Activated T-helper 2 cell treated with anti-CD3 and anti-CD28 coated beads, Interferon-gamma antibody, Interleukin-2, Interleukin-4, amounts not matched to agents 10 μg/mL and 5 μg/mL and 100 μg/mL, durations not matched to agents 14 hours and 24 hours and 36 hours (primary cell): ENCODE measurements around the gene DNTTIP2. TPM values are rescaled to one million over a fixed set of nuclear protein-coding genes. Genes with fewer than 3 reads are reported as not detected.
"Not testable (repeated sequence)": the region's sequence is repeated elsewhere in the genome, so short reads cannot be mapped to it uniquely, and the experiment has no call there.

Experiments used
- DNase-seq: peaks from one replicate; pipeline ENCODE4 v3.0.0; 2021; ENCODE audit warnings: low spot score
- H3K27ac Mint-ChIP-seq: one replicate; pipeline ENCODE4 v1.8.0; 2021; ENCODE audit warnings: mixed read lengths
- H3K27me3 Mint-ChIP-seq: one replicate; pipeline ENCODE4 v1.8.0; 2021; ENCODE audit warnings: low read depth, mixed read lengths
- H3K36me3 Mint-ChIP-seq: one replicate; pipeline ENCODE4 v1.8.0; 2021; ENCODE audit warnings: low read depth, mixed read lengths
- H3K4me1 Mint-ChIP-seq: one replicate; pipeline ENCODE4 v1.8.0; 2021; ENCODE audit warnings: low read depth, mixed read lengths
- H3K4me3 Mint-ChIP-seq: one replicate; pipeline ENCODE4 v1.8.0; 2021; ENCODE audit warnings: low read depth, mild to moderate bottlenecking, moderate library complexity, mixed read lengths
- H3K9me3 Mint-ChIP-seq: one replicate; pipeline ENCODE4 v1.8.0; 2021; ENCODE audit warnings: mixed read lengths
- intact Hi-C: fragments of 100-400 bp; cut with micrococcal nuclease; formaldehyde crosslinking; loops from one replicate; pipeline ENCODE4 v1.15.1; 2023
- total RNA-seq: library from RNA; stranded (reverse); gene quantifications from 2 replicates; pipeline ENCODE4 v1.2.3, GENCODE V29; 2022

The DNTTIP2 gene
- total RNA-seq, 1 donor from 2014 or later: 85.5 TPM

- Mint-ChIP-seq H3K27ac (peak overlapping the region; percentile 83), H3K27me3 (no peaks in the 10 kb centered on the region)
Observed at GRCh38 chr1:93846206-93846991, 32.6 kb downstream of the DNTTIP2 start.

GRCh38 chr1:93845538-93846205, 33.3 kb downstream of the DNTTIP2 start:
- Mint-ChIP-seq H3K36me3 (no peaks in the 10 kb centered on the region), H3K4me1 (peaks cover 23% of the 10 kb centered on the region), H3K27me3 (no peaks in the 10 kb centered on the region), H3K27ac (peak overlapping the region; percentile 83), H3K4me3 (peak overlapping the region; percentile 83), H3K9me3 (peaks cover 6% of the 10 kb centered on the region)
- intact Hi-C loops: loop anchor here (1.0 to 10.0 kb wide), 7 partner anchors 31 to 883 kb away; partner anchors contain the start of genes DIPK1A and DNTTIP2
- no peak for DNase-seq

More at GRCh38 chr1:93846206-93846991, 32.6 kb downstream of the DNTTIP2 start:
- H3K4me3 Mint-ChIP-seq: peak overlapping the region; percentile 83
- H3K4me1 Mint-ChIP-seq: peaks cover 23% of the 10 kb centered on the region
- H3K9me3 Mint-ChIP-seq: peaks cover 6% of the 10 kb centered on the region
- DNase-seq: peak; percentile 79
- H3K36me3 Mint-ChIP-seq: no peaks in the 10 kb centered on the region
- intact Hi-C loops: loop anchor here (1.0 to 10.0 kb wide), 5 partner anchors 33 to 884 kb away; partner anchors contain the start of genes DIPK1A and DNTTIP2

GRCh38 chr1:93844262-93845045, 34.6 kb downstream of the DNTTIP2 start:
- no peak overlapping the region for H3K27ac Mint-ChIP-seq
- H3K4me3 Mint-ChIP-seq: no peak overlapping the region
- no peaks in the 10 kb centered on the region for H3K36me3 Mint-ChIP-seq
- DNase-seq: peak; percentile 30
- peaks cover 24% of the 10 kb centered on the region for H3K4me1 Mint-ChIP-seq
- intact Hi-C loops: loop anchor here (1.0 to 10.0 kb wide), 7 partner anchors 30 to 882 kb away; partner anchors contain the start of gene DIPK1A
- H3K9me3 Mint-ChIP-seq: no peaks in the 10 kb centered on the region
- H3K27me3 Mint-ChIP-seq: no peaks in the 10 kb centered on the region

GRCh38 chr1:93842750-93843500, 36.1 kb downstream of the DNTTIP2 start:
- H3K27ac Mint-ChIP-seq: no peak overlapping the region
- intact Hi-C loops: loop anchor here (10.0 kb wide), 2 partner anchors 538 to 858 kb away; no protein-coding TSS in a partner anchor
- H3K4me3 Mint-ChIP-seq: no peak overlapping the region

GRCh38 chr1:93841771-93842170, 37.2 kb downstream of the DNTTIP2 start:
- Mint-ChIP-seq H3K4me3 (no peak overlapping the region), H3K27me3 (no peaks in the 10 kb centered on the region), H3K36me3 (no peaks in the 10 kb centered on the region), H3K9me3 (no peaks in the 10 kb centered on the region), H3K4me1 (peaks cover 19% of the 10 kb centered on the region), H3K27ac (no peak overlapping the region)
- intact Hi-C loops: loop anchor here (10.0 kb wide), 2 partner anchors 537 to 857 kb away; no protein-coding TSS in a partner anchor
- no peak for DNase-seq

More at GRCh38 chr1:93842750-93843500, 36.1 kb downstream of the DNTTIP2 start:
- no peak for DNase-seq
- H3K4me1 Mint-ChIP-seq: peaks cover 21% of the 10 kb centered on the region
- H3K27me3 Mint-ChIP-seq: no peaks in the 10 kb centered on the region
- no peaks in the 10 kb centered on the region for H3K9me3 Mint-ChIP-seq
- no peaks in the 10 kb centered on the region for H3K36me3 Mint-ChIP-seq

- intact Hi-C loops: loop anchor here (10.0 kb wide), 2 partner anchors 536 to 856 kb away; no protein-coding TSS in a partner anchor
- no peak overlapping the region for H3K4me3 Mint-ChIP-seq
Observed at GRCh38 chr1:93840956-93841482, 38.0 kb downstream of the DNTTIP2 start.

GRCh38 chr1:93839753-93840152, 39.3 kb downstream of the DNTTIP2 start:
- peaks cover 3% of the 10 kb centered on the region for H3K9me3 Mint-ChIP-seq

More at GRCh38 chr1:93840956-93841482, 38.0 kb downstream of the DNTTIP2 start:
- DNase-seq: no peak
- H3K27me3 Mint-ChIP-seq: no peaks in the 10 kb centered on the region
- no peaks in the 10 kb centered on the region for H3K9me3 Mint-ChIP-seq
- no peaks in the 10 kb centered on the region for H3K36me3 Mint-ChIP-seq
- H3K27ac Mint-ChIP-seq: no peak overlapping the region
- H3K4me1 Mint-ChIP-seq: peaks cover 19% of the 10 kb centered on the region

GRCh38 chr1:93839307-93839706, 39.7 kb downstream of the DNTTIP2 start:
- Mint-ChIP-seq H3K9me3 (peaks cover 8% of the 10 kb centered on the region), H3K36me3 (no peaks in the 10 kb centered on the region), H3K27ac (no peak overlapping the region), H3K4me3 (no peak overlapping the region), H3K27me3 (peaks cover 1% of the 10 kb centered on the region), H3K4me1 (peaks cover 6% of the 10 kb centered on the region)
- intact Hi-C loops: no loop called here
- no peak for DNase-seq

More at GRCh38 chr1:93839753-93840152, 39.3 kb downstream of the DNTTIP2 start:
- DNase-seq: no peak
- Mint-ChIP-seq H3K4me1 (peaks cover 10% of the 10 kb centered on the region), H3K27me3 (no peaks in the 10 kb centered on the region), H3K36me3 (no peaks in the 10 kb centered on the region), H3K4me3 (no peak overlapping the region), H3K27ac (no peak overlapping the region)
- intact Hi-C loops: loop anchor here (10.0 kb wide), 2 partner anchors 535 to 855 kb away; no protein-coding TSS in a partner anchor

- Mint-ChIP-seq H3K4me1 (peaks cover 5% of the 10 kb centered on the region), H3K27me3 (peaks cover 2% of the 10 kb centered on the region), H3K4me3 (no peak overlapping the region), H3K9me3 (peaks cover 15% of the 10 kb centered on the region), H3K36me3 (no peaks in the 10 kb centered on the region), H3K27ac (no peak overlapping the region)
- DNase-seq: no peak
- intact Hi-C loops: no loop called here
Observed at GRCh38 chr1:93837961-93838360, 41.0 kb downstream of the DNTTIP2 start.

- H3K9me3 Mint-ChIP-seq: peaks cover 29% of the 10 kb centered on the region
- H3K4me1 Mint-ChIP-seq, DNase-seq, H3K36me3 Mint-ChIP-seq, H3K4me3 Mint-ChIP-seq, H3K27ac Mint-ChIP-seq, H3K27me3 Mint-ChIP-seq, intact Hi-C loops: not testable (repeated sequence)
Observed at GRCh38 chr1:93833293-93833692, 45.7 kb downstream of the DNTTIP2 start.

- no peaks in the 10 kb centered on the region for H3K4me1 Mint-ChIP-seq
- peaks cover 2% of the 10 kb centered on the region for H3K27me3 Mint-ChIP-seq
- no peak overlapping the region for H3K4me3 Mint-ChIP-seq
- no peak overlapping the region for H3K27ac Mint-ChIP-seq
- intact Hi-C loops: no loop called here
- DNase-seq: no peak
- peaks cover 19% of the 10 kb centered on the region for H3K9me3 Mint-ChIP-seq
- no peaks in the 10 kb centered on the region for H3K36me3 Mint-ChIP-seq
Observed at GRCh38 chr1:93829061-93829460, 49.9 kb downstream of the DNTTIP2 start.
